HCT116 (cell line): Measurements from ENCODE around the gene ZNF860.

ENCODE experiments used
- CBX3 ChIP-seq: IDR thresholded peaks from 2 replicates; pipeline ENCODE4 v1.6.1; 2012; ENCODE audit warnings: low read depth
- CEBPB ChIP-seq: IDR thresholded peaks from 2 replicates; pipeline ENCODE4 v1.6.1; 2012; ENCODE audit warnings: low read depth
- EZH2 ChIP-seq: fragments of 200-600 bp; sonication (generic); IDR thresholded peaks from 2 replicates; pipeline ENCODE4 v1.6.1; 2017; ENCODE audit warnings: antibody characterized with exemption, mixed run types
- EZH2phosphoT487 ChIP-seq: fragments of 200-600 bp; IDR thresholded peaks from 2 replicates; pipeline ENCODE4 v1.6.1; 2018; ENCODE audit warnings: antibody characterized with exemption, borderline replicate concordance
- POLR2AphosphoS5 ChIP-seq: IDR thresholded peaks from 2 replicates; pipeline ENCODE4 v1.6.1; 2011; ENCODE audit warnings: mild to moderate bottlenecking, low read depth, low read length, moderate library complexity
- RAD21 ChIP-seq: IDR thresholded peaks from 2 replicates; pipeline ENCODE4 v1.6.1; 2012; ENCODE audit warnings: low read depth, mild to moderate bottlenecking
- SP1 ChIP-seq: IDR thresholded peaks from 2 replicates; pipeline ENCODE4 v1.6.1; 2012; ENCODE audit warnings: low read depth
- SRF ChIP-seq: IDR thresholded peaks from 2 replicates; pipeline ENCODE4 v1.6.1; 2012; ENCODE audit warnings: low read depth
- TF ChIP-seq, protein P1 (sequence below), 3 experiments: fragments of 200-600 bp in 1 of 3; sonication (generic) in 1 of 3; IDR thresholded peaks in 2 of 3; conservative IDR thresholded peaks in 1 of 3; 2 replicates each; pipeline ENCODE4 v1.5.1; 2012 to 2017; ENCODE audit warnings: low read depth in 2 of 3, low read length in 2 of 3, antibody characterized with exemption in 1 of 3, borderline replicate concordance in 1 of 3, control low read depth in 1 of 3, mild to moderate bottlenecking in 1 of 3, mixed read lengths in 1 of 3, mixed run types in 1 of 3, moderate library complexity in 1 of 3; ENCODE audit not compliant: insufficient read depth in 1 of 3
- TF ChIP-seq, protein P2 (sequence below): IDR thresholded peaks from 2 replicates; pipeline ENCODE4 v1.6.1; 2011; ENCODE audit warnings: mild to moderate bottlenecking, low read length, moderate library complexity; ENCODE audit not compliant: insufficient replicate concordance; ENCODE audit errors: extremely low read depth
- TF ChIP-seq, protein P3 (sequence below): IDR thresholded peaks from 2 replicates; pipeline ENCODE4 v1.6.1; 2012

DNA sequence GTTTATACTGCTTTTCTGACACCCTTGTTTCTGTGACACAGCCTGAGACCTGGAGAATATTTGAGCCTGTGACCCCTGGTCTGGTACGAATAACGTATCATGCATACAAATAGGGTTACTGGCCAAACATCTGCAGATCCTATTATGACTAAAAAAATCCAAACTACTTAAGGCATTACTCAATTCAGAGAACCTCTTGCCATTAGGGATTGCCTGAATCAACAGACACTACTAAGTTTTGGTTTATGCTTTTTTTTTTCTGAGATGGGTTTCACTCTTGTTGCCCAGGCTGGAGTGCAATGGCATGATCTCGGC lies 35.9 kb upstream of the ZNF860 start:
- TF ChIP-seq, protein P1, sequence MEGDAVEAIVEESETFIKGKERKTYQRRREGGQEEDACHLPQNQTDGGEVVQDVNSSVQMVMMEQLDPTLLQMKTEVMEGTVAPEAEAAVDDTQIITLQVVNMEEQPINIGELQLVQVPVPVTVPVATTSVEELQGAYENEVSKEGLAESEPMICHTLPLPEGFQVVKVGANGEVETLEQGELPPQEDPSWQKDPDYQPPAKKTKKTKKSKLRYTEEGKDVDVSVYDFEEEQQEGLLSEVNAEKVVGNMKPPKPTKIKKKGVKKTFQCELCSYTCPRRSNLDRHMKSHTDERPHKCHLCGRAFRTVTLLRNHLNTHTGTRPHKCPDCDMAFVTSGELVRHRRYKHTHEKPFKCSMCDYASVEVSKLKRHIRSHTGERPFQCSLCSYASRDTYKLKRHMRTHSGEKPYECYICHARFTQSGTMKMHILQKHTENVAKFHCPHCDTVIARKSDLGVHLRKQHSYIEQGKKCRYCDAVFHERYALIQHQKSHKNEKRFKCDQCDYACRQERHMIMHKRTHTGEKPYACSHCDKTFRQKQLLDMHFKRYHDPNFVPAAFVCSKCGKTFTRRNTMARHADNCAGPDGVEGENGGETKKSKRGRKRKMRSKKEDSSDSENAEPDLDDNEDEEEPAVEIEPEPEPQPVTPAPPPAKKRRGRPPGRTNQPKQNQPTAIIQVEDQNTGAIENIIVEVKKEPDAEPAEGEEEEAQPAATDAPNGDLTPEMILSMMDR (IDR thresholded peaks at IDR 0.05 in 2 of 3, conservative IDR thresholded peaks at IDR 0.05 in 1 of 3; ENCODE audit: borderline replicate concordance in 1 of 3, insufficient read depth in 1 of 3, low read depth in 2 of 3, low read length in 2 of 3): no peak
- TF ChIP-seq CBX3: no peak
- TF ChIP-seq POLR2AphosphoS5: no peak
- no peak for TF ChIP-seq SP1
- TF ChIP-seq, protein P2, sequence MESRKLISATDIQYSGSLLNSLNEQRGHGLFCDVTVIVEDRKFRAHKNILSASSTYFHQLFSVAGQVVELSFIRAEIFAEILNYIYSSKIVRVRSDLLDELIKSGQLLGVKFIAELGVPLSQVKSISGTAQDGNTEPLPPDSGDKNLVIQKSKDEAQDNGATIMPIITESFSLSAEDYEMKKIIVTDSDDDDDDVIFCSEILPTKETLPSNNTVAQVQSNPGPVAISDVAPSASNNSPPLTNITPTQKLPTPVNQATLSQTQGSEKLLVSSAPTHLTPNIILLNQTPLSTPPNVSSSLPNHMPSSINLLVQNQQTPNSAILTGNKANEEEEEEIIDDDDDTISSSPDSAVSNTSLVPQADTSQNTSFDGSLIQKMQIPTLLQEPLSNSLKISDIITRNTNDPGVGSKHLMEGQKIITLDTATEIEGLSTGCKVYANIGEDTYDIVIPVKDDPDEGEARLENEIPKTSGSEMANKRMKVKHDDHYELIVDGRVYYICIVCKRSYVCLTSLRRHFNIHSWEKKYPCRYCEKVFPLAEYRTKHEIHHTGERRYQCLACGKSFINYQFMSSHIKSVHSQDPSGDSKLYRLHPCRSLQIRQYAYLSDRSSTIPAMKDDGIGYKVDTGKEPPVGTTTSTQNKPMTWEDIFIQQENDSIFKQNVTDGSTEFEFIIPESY: no peak
- TF ChIP-seq RAD21: no peak
- TF ChIP-seq EZH2phosphoT487: no peak
- TF ChIP-seq SRF: no peak
- no peak for TF ChIP-seq EZH2
- no peak for TF ChIP-seq CEBPB
- TF ChIP-seq, protein P3, sequence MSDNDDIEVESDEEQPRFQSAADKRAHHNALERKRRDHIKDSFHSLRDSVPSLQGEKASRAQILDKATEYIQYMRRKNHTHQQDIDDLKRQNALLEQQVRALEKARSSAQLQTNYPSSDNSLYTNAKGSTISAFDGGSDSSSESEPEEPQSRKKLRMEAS: no peak
